Endodermal cell (in vitro differentiated cells): ENCODE results near the gene NAA60. TPM values are rescaled to one million over a fixed set of nuclear protein-coding genes. Genes with fewer than 3 reads are reported as not detected.

Experiments
- DNase-seq: peaks from one replicate; pipeline ENCODE4 v3.0.0-alpha.2; 2017
- H3K27ac ChIP-seq: 2 replicates; pipeline ENCODE4 v1.5.1; 2013; ENCODE audit warnings: mild to moderate bottlenecking, low read depth, low read length, moderate library complexity
- H3K27me3 ChIP-seq: 2 replicates; pipeline ENCODE4 v1.6.1; 2013; ENCODE audit warnings: mild to moderate bottlenecking, low read length, moderate library complexity; ENCODE audit not compliant: insufficient read depth, control insufficient read depth, poor library complexity, severe bottlenecking
- H3K36me3 ChIP-seq: 2 replicates; pipeline ENCODE4 v1.7.0; 2013; ENCODE audit warnings: mild to moderate bottlenecking, low read length, moderate library complexity; ENCODE audit not compliant: control insufficient read depth, insufficient read depth
- H3K4me1 ChIP-seq: one replicate; pipeline ENCODE4 v1.7.0; 2013; ENCODE audit warnings: low read length; ENCODE audit not compliant: control insufficient read depth, insufficient read depth
- H3K4me3 ChIP-seq: 2 replicates; pipeline ENCODE4 v1.5.1; 2013; ENCODE audit warnings: mild to moderate bottlenecking, low read length, moderate library complexity
- H3K9ac ChIP-seq: 2 replicates; pipeline ENCODE4 v1.6.1; 2013; ENCODE audit warnings: mild to moderate bottlenecking, low read length, moderate library complexity; ENCODE audit not compliant: poor library complexity, severe bottlenecking; ENCODE audit errors: extremely low read depth
- H3K9me3 ChIP-seq: 2 replicates; pipeline ENCODE4 v1.6.1; 2013; ENCODE audit warnings: mild to moderate bottlenecking, low read length, moderate library complexity; ENCODE audit not compliant: control insufficient read depth
- H3K27ac Mint-ChIP-seq: 2 replicates; pipeline ENCODE4 v1.8.0; 2020; ENCODE audit warnings: mixed read lengths
- H3K27me3 Mint-ChIP-seq: 2 replicates; pipeline ENCODE4 v1.8.0; 2021; ENCODE audit warnings: mild to moderate bottlenecking, mixed read lengths; ENCODE audit not compliant: insufficient read depth
- H3K36me3 Mint-ChIP-seq: 2 replicates; pipeline ENCODE4 v1.8.0; 2020; ENCODE audit warnings: low read depth, mixed read lengths
- H3K4me1 Mint-ChIP-seq: 2 replicates; pipeline ENCODE4 v1.8.0; 2020; ENCODE audit warnings: mixed read lengths
- H3K4me3 Mint-ChIP-seq: 2 replicates; pipeline ENCODE4 v1.8.0; 2020; ENCODE audit warnings: mild to moderate bottlenecking, moderate library complexity, mixed read lengths
- H3K9me3 Mint-ChIP-seq: 2 replicates; pipeline ENCODE4 v1.8.0; 2020; ENCODE audit warnings: mild to moderate bottlenecking, mixed read lengths
- CTCF ChIP-seq: fragments of 200-600 bp; sonication (generic); conservative IDR thresholded peaks from 2 replicates; pipeline ENCODE4 v1.5.0; 2021; ENCODE audit warnings: antibody characterized with exemption, mild to moderate bottlenecking
- WGBS, 2 experiments: methylation state at CpG; one replicate each; pipeline versions ENCODE4 v1.1.5 to v1.1.7; 2013; ENCODE audit warnings: missing lambda C conversion rate in 2 of 2, mixed read lengths in 1 of 2; ENCODE audit not compliant: insufficient coverage in 1 of 2, insufficient read length in 1 of 2; 5-methylcytosine and 5-hydroxymethylcytosine counted together
- total RNA-seq, 2 donors: library from RNA; stranded (reverse); fragmentation: NEBNext Ultra II Directional in 1 of 2; extraction: Animal tissue kit (Norgen Biotek cat#: 25700) in 1 of 2; gene quantifications; 2 replicates in 1 of 2; 3 replicates in 1 of 2; pipeline ENCODE4 v1.2.1, GENCODE V29; 2021

The NAA60 gene
- total RNA-seq, 2 donors from 2014 or later, result 54.5 to 61.8 TPM

- Histone ChIP-seq H3K27me3 (no peaks in the 10 kb centered on the region), H3K9ac (no peak overlapping the region), H3K27ac (no peak overlapping the region), H3K9me3 (no peaks in the 10 kb centered on the region), H3K4me3 (no peak overlapping the region), H3K36me3 (peaks cover 39% of the 10 kb centered on the region), H3K4me1 (peaks cover 9% of the 10 kb centered on the region)
- Mint-ChIP-seq H3K9me3 (no peaks in the 10 kb centered on the region), H3K36me3 (peaks cover 45% of the 10 kb centered on the region), H3K27ac (no peak overlapping the region), H3K4me3 (no peak overlapping the region), H3K27me3 (no peaks in the 10 kb centered on the region), H3K4me1 (peaks cover 9% of the 10 kb centered on the region)
- no peak for DNase-seq
- 85% methylated on average over 3 of the region's 3 CpGs; no CpG with 5 or more reads in 1 of the 2 experiments for WGBS, 2 experiments
- no peak for TF ChIP-seq CTCF
These were observed 32.9 kb downstream of the NAA60 start for GRCh38 chr16:3476409-3476808.

GRCh38 chr16:3478242-3478925 is 34.9 kb downstream of the NAA60 start:
- H3K4me3 ChIP-seq, result no peak overlapping the region
- H3K27ac Mint-ChIP-seq, result peak overlapping the region; percentile 44
- peaks cover 51% of the 10 kb centered on the region for H3K36me3 Mint-ChIP-seq
- no peak for TF ChIP-seq CTCF
- no peaks in the 10 kb centered on the region for H3K9me3 Mint-ChIP-seq
- no peaks in the 10 kb centered on the region for H3K27me3 Mint-ChIP-seq
- H3K36me3 ChIP-seq, result peaks cover 32% of the 10 kb centered on the region
- 91% methylated on average over 9 to 11 of the region's 11 CpGs for WGBS, 2 experiments
- no peaks in the 10 kb centered on the region for H3K9me3 ChIP-seq
- peaks cover 9% of the 10 kb centered on the region for H3K4me1 ChIP-seq
- H3K27ac ChIP-seq, result peak overlapping the region; percentile 57
- DNase-seq, result no peak
- peaks cover 13% of the 10 kb centered on the region for H3K4me1 Mint-ChIP-seq
- no peak overlapping the region for H3K9ac ChIP-seq
- H3K4me3 Mint-ChIP-seq, result no peak overlapping the region
- no peaks in the 10 kb centered on the region for H3K27me3 ChIP-seq

GRCh38 chr16:3479654-3480216 is 36.3 kb downstream of the NAA60 start:
- peaks cover 13% of the 10 kb centered on the region for H3K4me1 Mint-ChIP-seq
- no peak overlapping the region for H3K4me3 Mint-ChIP-seq
- H3K27ac Mint-ChIP-seq, result no peak overlapping the region
- peaks cover 62% of the 10 kb centered on the region for H3K36me3 Mint-ChIP-seq
- WGBS, 2 experiments, result 96 to 97% methylated on average over 9 to 12 of the region's 12 CpGs
- H3K27me3 Mint-ChIP-seq, result no peaks in the 10 kb centered on the region
- Histone ChIP-seq H3K27me3 (no peaks in the 10 kb centered on the region), H3K9ac (no peak overlapping the region), H3K36me3 (peaks cover 45% of the 10 kb centered on the region), H3K27ac (no peak overlapping the region), H3K4me3 (no peak overlapping the region), H3K4me1 (peaks cover 3% of the 10 kb centered on the region), H3K9me3 (no peaks in the 10 kb centered on the region)
- TF ChIP-seq CTCF, result no peak
- DNase-seq, result no peak
- no peaks in the 10 kb centered on the region for H3K9me3 Mint-ChIP-seq
